Measurements from ENCODE around the gene ASPRV1.
A peak's percentile ranks its signal among the peaks of the same experiment; 100 is the strongest.

The ASPRV1 gene

GRCh38 chr2:69937968-69938367 is 23.5 kb downstream of the ASPRV1 start:
- no peak for DNase-seq

GRCh38 chr2:69936906-69937305 is 24.5 kb downstream of the ASPRV1 start:
- DNase-seq: peak; percentile 75

GRCh38 chr2:69935011-69935410 is 26.4 kb downstream of the ASPRV1 start:
- DNase-seq: no peak

- DNase-seq: no peak
These were observed 26.9 kb downstream of the ASPRV1 start for GRCh38 chr2:69934614-69934908.

- DNase-seq: no peak
These were observed 27.4 kb downstream of the ASPRV1 start for GRCh38 chr2:69933839-69934613.

GRCh38 chr2:69933254-69933828 is 28.1 kb downstream of the ASPRV1 start:
- no peak for DNase-seq

GRCh38 chr2:69932596-69932922 is 28.9 kb downstream of the ASPRV1 start:
- no peak for DNase-seq

GRCh38 chr2:69931832-69932595 is 29.4 kb downstream of the ASPRV1 start:
- DNase-seq: no peak

GRCh38 chr2:69926849-69927515 is 34.4 kb downstream of the ASPRV1 start:
- DNase-seq: no peak

- DNase-seq: no peak
These were observed 38.3 kb downstream of the ASPRV1 start for GRCh38 chr2:69923116-69923515.

- no peak for DNase-seq
These were observed 43.0 kb downstream of the ASPRV1 start for GRCh38 chr2:69918401-69918800.

GRCh38 chr2:69917852-69918251 is 43.6 kb downstream of the ASPRV1 start:
- no peak for DNase-seq

- DNase-seq: no peak
These were observed 45.3 kb downstream of the ASPRV1 start for GRCh38 chr2:69916106-69916505.

- DNase-seq: peak; percentile 59
These were observed 46.2 kb downstream of the ASPRV1 start, which contains the start of gene MXD1 for GRCh38 chr2:69914950-69915945. TSS of gene MXD1 (plus strand) at chr2:69915109. CDS start at chr2:69915331, 222 bp downstream.

- peak; percentile 100 for DNase-seq
These were observed 47.1 kb downstream of the ASPRV1 start for GRCh38 chr2:69914164-69914949.

GRCh38 chr2:69911985-69912563 is 49.4 kb downstream of the ASPRV1 start:
- DNase-seq: no peak

Measured in islet precursor cell (in vitro differentiated cells).